Omental fat pad (tissue), 4 donors: Measurements from ENCODE around the gene BTNL3. TPM values are rescaled to one million over a fixed set of nuclear protein-coding genes. Genes with fewer than 3 reads are reported as not detected.

Experiments used
- ATAC-seq: fragments of 150-250 bp; one replicate; pipeline ENCODE4 v1.9.1; 2016; ENCODE audit warnings: mild to moderate bottlenecking, moderate library complexity; ENCODE audit not compliant: low FRiP score
- DNase-seq: peaks from one replicate; pipeline ENCODE4 v3.0.0-alpha.2; 2019; ENCODE audit warnings: low spot score
- total RNA-seq, 4 donors: library from RNA; depleted of rRNA; stranded (reverse); fragments of >200 nt; gene quantifications; one replicate each; pipeline ENCODE4 v1.1.0, GENCODE V29; 2016
- TF ChIP-seq, protein P1 (sequence below), 3 donors: fragments of 450-650 bp; IDR thresholded peaks; one replicate each; pipeline ENCODE4 v1.5.1; 2016 to 2017; ENCODE audit warnings: antibody characterized with exemption in 3 of 3, mild to moderate bottlenecking in 3 of 3, moderate library complexity in 2 of 3

BTNL3 gene
- total RNA-seq, 4 donors from 2014 or later, result 0.24 to 0.50 TPM; not detected in 2

DNA sequence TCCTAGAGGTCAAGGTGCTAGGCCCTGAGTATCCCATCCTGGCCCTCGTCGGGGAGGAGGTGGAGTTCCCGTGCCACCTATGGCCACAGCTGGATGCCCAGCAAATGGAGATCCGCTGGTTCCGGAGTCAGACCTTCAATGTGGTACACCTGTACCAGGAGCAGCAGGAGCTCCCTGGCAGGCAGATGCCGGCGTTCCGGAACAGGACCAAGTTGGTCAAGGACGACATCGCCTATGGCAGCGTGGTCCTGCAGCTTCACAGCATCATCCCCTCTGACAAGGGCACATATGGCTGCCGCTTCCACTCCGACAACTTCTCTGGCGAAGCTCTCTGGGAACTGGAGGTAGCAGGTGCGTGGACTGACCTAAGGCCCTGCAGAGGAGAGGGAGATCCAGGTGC lies 59.3 kb downstream of the BTNL3 start:
- ATAC-seq (no peak), DNase-seq (no peak)
- TF ChIP-seq, protein P1, sequence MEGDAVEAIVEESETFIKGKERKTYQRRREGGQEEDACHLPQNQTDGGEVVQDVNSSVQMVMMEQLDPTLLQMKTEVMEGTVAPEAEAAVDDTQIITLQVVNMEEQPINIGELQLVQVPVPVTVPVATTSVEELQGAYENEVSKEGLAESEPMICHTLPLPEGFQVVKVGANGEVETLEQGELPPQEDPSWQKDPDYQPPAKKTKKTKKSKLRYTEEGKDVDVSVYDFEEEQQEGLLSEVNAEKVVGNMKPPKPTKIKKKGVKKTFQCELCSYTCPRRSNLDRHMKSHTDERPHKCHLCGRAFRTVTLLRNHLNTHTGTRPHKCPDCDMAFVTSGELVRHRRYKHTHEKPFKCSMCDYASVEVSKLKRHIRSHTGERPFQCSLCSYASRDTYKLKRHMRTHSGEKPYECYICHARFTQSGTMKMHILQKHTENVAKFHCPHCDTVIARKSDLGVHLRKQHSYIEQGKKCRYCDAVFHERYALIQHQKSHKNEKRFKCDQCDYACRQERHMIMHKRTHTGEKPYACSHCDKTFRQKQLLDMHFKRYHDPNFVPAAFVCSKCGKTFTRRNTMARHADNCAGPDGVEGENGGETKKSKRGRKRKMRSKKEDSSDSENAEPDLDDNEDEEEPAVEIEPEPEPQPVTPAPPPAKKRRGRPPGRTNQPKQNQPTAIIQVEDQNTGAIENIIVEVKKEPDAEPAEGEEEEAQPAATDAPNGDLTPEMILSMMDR (IDR thresholded peaks at IDR 0.05), result no peak

DNA sequence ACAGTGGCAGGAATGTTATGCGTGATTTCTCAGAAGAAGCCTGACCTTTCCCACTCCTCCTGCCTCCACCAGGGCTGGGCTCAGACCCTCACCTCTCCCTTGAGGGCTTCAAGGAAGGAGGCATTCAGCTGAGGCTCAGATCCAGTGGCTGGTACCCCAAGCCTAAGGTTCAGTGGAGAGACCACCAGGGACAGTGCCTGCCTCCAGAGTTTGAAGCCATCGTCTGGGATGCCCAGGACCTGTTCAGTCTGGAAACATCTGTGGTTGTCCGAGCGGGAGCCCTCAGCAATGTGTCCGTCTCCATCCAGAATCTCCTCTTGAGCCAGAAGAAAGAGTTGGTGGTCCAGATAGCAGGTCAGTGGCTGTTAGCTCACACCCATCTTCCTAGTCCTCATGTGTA lies 61.4 kb downstream of the BTNL3 start:
- TF ChIP-seq, protein P1 (IDR thresholded peaks at IDR 0.05), result no peak
- DNase-seq, result no peak

DNA sequence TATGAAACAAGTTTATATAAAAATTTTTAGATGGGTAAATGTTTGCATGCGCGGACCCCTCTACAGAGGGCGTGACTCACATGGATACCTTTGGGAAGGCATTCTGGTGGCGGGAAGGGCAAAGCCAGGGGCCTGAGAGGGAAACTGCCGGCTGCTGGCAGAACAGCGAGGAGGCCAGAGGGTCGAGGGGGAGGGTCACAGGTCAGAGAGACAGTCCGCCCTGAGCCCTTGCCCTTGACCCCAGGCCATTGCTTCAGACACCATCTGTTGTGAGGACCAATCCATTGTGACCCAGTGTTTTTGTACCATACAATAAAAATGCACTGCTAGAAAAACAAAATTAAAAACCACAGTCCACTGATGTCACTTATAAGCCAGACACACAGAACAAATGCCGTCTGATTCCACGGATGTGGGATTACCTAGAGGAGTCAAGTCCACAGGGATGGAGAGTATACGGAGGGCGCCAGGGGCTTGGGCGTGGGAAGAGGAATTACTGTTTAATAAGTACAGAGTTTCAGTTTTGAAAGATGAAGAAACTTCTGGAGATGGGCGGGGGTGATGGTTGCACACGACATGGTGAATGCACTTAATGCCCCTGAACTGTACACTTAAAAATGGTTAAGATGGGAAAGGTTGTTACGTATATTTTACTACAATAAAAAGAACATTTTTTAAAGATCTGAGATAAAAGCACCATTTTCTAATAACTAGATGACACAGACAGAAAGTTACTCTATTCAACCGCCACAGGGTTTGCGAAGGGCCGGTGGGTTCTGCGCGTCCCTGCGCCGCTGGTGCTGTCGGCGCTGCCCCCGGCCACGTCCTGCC lies 63.4 kb downstream of the BTNL3 start:
- TF ChIP-seq, protein P1 (IDR thresholded peaks at IDR 0.05), result no peak
- DNase-seq (no peak), ATAC-seq (no peak)

More for the DNA sequence above, 61.4 kb downstream of the BTNL3 start:
- ATAC-seq, result no peak

DNA sequence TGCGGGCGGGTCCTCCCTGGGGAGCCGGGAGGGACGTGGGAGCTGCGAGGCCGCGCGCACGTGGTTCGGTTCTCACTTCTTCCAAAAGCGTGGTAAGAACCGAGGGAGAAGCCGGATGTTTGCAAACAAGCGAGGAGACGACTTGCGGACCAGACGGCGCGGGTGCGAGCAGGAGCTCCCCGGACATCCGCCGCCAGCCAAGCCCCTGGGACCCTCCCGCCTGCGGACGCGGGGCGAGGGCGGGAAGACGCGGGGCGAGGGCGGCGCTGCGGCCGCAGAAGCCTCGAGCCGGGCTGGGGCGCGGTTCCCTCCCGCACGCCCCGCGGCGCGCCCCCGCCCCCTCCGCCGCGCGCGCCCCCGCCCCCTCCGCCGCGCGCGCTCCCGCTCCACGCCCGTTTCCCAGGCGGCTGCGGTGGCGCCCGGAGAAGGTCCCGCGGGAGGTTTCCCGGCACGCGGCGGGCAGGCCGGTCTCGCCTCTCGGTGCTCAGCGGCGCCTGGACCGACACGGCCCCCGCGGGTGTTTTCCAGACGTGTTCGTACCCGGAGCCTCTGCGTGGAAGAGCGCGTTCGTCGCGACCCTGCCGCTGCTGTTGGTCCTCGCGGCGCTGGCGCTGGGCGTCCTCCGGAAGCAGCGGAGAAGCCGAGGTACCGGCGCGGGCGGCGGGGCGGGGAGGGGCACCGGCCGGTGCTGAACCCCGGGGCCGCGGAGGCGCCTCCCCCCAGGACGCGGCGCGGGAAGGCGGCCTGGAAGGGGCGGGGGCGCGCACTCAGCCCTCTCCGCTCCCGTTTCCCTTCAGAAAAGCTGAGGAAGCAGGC lies 64.2 kb downstream of the BTNL3 start:
- TF ChIP-seq, protein P1 (IDR thresholded peaks at IDR 0.05), result no peak
- ATAC-seq (peak; percentile 56), DNase-seq (no peak)

DNA sequence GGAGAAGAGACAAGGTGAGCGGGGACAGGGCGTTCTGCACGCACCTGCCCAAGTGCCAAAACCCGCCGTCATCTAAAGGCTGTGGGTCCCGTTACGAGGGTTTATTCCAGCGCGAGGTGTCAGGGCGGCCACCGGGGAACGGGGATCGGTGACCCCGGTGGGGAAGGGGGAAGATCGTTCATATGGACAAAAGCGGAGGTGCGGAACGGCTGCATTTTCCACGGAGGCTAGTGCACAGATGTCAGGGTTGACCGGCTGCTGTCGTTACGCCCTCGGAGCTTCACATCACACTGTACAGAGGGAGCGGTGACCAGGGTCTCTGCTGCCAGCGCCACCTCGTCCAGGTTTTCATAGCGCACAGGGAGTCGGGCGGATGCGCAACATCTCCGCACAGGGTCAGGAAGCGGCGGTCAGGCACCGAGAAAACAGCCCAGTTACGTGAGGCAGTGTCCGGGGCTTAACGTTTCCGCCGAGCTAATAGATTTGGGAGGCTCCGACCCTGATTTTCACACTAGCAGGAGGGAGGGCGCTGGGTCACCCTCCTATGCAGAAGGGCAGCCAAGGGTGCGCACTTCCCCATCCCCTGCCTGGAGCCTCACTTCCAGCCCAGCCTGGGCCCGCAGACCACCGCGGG lies 65.0 kb downstream of the BTNL3 start:
- ATAC-seq, result no peak
- DNase-seq, result no peak
- TF ChIP-seq, protein P1 (IDR thresholded peaks at IDR 0.05), result no peak

DNA sequence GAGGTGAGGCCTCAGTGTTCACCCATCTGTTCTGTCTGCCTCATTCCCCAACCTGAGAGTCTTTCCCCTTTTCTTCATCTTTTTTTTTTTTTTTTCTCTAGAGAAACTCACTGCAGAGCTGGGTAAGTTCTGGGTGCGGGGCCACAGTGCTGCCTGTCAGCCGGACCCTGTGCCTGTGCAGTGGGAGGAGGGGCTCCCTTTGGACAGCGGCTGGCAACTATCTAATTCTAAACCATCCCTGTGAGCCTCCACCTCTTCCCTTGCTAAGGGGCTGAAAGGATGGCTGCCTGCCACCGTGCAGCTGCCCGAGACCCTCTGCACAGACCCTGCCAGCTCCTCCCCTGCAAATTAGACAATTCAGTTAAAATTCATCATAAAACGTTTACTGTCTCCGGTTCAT lies 65.5 kb downstream of the BTNL3 start:
- DNase-seq (no peak), ATAC-seq (no peak)

More for the DNA sequence above, 65.5 kb downstream of the BTNL3 start:
- TF ChIP-seq, protein P1 (IDR thresholded peaks at IDR 0.05), result no peak
